HepG2 (cell line): ENCODE measurements around the gene RNF8. TPM values are rescaled to one million over a fixed set of nuclear protein-coding genes. Genes with fewer than 3 reads are reported as not detected.
A peak's percentile ranks its signal among the peaks of the same experiment; 100 is the strongest.

ENCODE experiments used
- FOXA3 ChIP-seq: IDR thresholded peaks from 2 replicates; pipeline ENCODE4 v1.6.1; 2016; ENCODE audit warnings: missing genetic modification reagents, missing compliant biosample characterization
- FOXK1 ChIP-seq: sonication (generic); formaldehyde crosslinking; IDR thresholded peaks from 2 replicates; pipeline ENCODE4 v1.4.0; 2020; ENCODE audit warnings: low read depth, missing genetic modification reagents, borderline replicate concordance
- GATAD2A ChIP-seq: IDR thresholded peaks from 2 replicates; pipeline ENCODE4 v1.6.1; 2016
- SNRNP70 ChIP-seq: fragments of 200-400 bp; formaldehyde crosslinking; IDR thresholded peaks from 2 replicates; pipeline ENCODE4 v1.6.1; 2017; ENCODE audit warnings: mild to moderate bottlenecking, low read depth, low read length, moderate library complexity
- SRF ChIP-seq: IDR thresholded peaks from 2 replicates; pipeline ENCODE4 v1.6.1; 2011; ENCODE audit warnings: mild to moderate bottlenecking, low read depth, low read length, moderate library complexity
- TEAD3 ChIP-seq: optimal IDR thresholded peaks from 2 replicates; pipeline ENCODE3; 2016; ENCODE audit warnings: borderline replicate concordance
- THRA ChIP-seq: sonication (generic); formaldehyde crosslinking; IDR thresholded peaks from 2 replicates; pipeline ENCODE4 v1.4.0; 2020; ENCODE audit warnings: missing genetic modification reagents, borderline replicate concordance
- ZMYM3 ChIP-seq: sonication (generic); formaldehyde crosslinking; IDR thresholded peaks from 2 replicates; pipeline ENCODE4 v1.5.1; 2020; ENCODE audit warnings: mild to moderate bottlenecking, missing genetic modification reagents
- ZNF414 ChIP-seq: sonication (generic); formaldehyde crosslinking; IDR thresholded peaks from 2 replicates; pipeline ENCODE4 v1.5.0; 2020; ENCODE audit warnings: missing genetic modification reagents
- ZNF597 ChIP-seq: sonication (generic); formaldehyde crosslinking; IDR thresholded peaks from 2 replicates; pipeline ENCODE4 v1.5.0; 2020; ENCODE audit warnings: missing genetic modification reagents
- ZNF674 ChIP-seq: sonication (generic); formaldehyde crosslinking; IDR thresholded peaks from 2 replicates; pipeline ENCODE4 v1.5.0; 2020; ENCODE audit warnings: low read depth, mild to moderate bottlenecking, missing genetic modification reagents
- ZNF710 ChIP-seq: sonication (generic); formaldehyde crosslinking; IDR thresholded peaks from 2 replicates; pipeline ENCODE4 v1.5.0; 2020; ENCODE audit warnings: mild to moderate bottlenecking, missing genetic modification reagents, borderline replicate concordance
- ZNF879 ChIP-seq: sonication (generic); formaldehyde crosslinking; IDR thresholded peaks from 2 replicates; pipeline ENCODE4 v1.8.1; 2023; ENCODE audit warnings: missing genetic modification reagents
- polyA plus RNA-seq, 8 experiments: library from polyadenylated mRNA; depleted of rRNA in 3 of 8; stranded (reverse) in 7 of 8; unstranded in 1 of 8; fragments of >200 nt; fragmentation: Illumina TruSeq in 4 of 8; extraction: Trizol in 4 of 8; gene quantifications; 2 replicates each; pipeline versions ENCODE4 v1.2.1 to v1.2.3, GENCODE V29; 2011 to 2016; ENCODE audit warnings: low read depth in 4 of 8, missing spikeins in 1 of 8, mixed read lengths in 1 of 8; ENCODE audit not compliant: insufficient read depth in 1 of 8
- total RNA-seq, 5 experiments: library from RNA; depleted of rRNA; stranded (reverse); fragments of >200 nt; fragmentation: Illumina TruSeq; extraction: Trizol; gene quantifications; 2 replicates each; pipeline ENCODE4 v1.2.3, GENCODE V29; 2016; ENCODE audit warnings: low read depth in 1 of 5

RNF8 gene
- total and polyA plus RNA-seq, 2 of the 13 experiments (the other 11 are each of a cell fraction or from before 2014, with no cell fraction given): 21.8 to 47.6 TPM

- TF ChIP-seq ZNF879 (CRISPR knock-in tag): no peak
- no peak for TF ChIP-seq ZNF674
- TF ChIP-seq FOXA3 (CRISPR knock-in tag): peak; percentile 71
- TF ChIP-seq ZNF414 (CRISPR knock-in tag): no peak
- no peak for TF ChIP-seq FOXK1 (CRISPR knock-in tag)
- peak; percentile 85 for TF ChIP-seq GATAD2A (CRISPR knock-in tag)
- no peak for TF ChIP-seq ZNF710 (CRISPR knock-in tag)
- no peak for TF ChIP-seq ZMYM3 (CRISPR knock-in tag)
- TF ChIP-seq SRF: no peak
- peak; percentile 71; the same call in 1 of the 2 replicates for TF ChIP-seq THRA (CRISPR knock-in tag)
- no peak for TF ChIP-seq ZNF597 (CRISPR knock-in tag)
- no peak for TF ChIP-seq SNRNP70
- TF ChIP-seq TEAD3 (CRISPR knock-in tag): peak; percentile 30
- TF ChIP-seq, all 625 proteins: peak for 38
Measured at GRCh38 chr6:37366910-37367309, 13.1 kb downstream of the RNF8 start (continued).
